Adrenal gland (tissue), 5 donors: Measurements from ENCODE around the gene RFPL1.

Source experiments
- CTCF ChIP-seq, 6 experiments: fragments of 450-650 bp in 4 of 6; fragments of 200-600 bp in 2 of 6; sonication (generic) in 1 of 6; IDR thresholded peaks; 1 replicate in 5 of 6; 2 replicates in 1 of 6; pipeline versions ENCODE4 v1.5.1 to v1.8.0; 2016 to 2021; ENCODE audit warnings: antibody characterized with exemption in 6 of 6, mild to moderate bottlenecking in 2 of 6, moderate library complexity in 1 of 6
- POLR2A ChIP-seq, 2 donors: fragments of 450-650 bp; IDR thresholded peaks; one replicate each; pipeline ENCODE4 v1.6.1; 2017; ENCODE audit warnings: antibody characterized with exemption in 2 of 2, mild to moderate bottlenecking in 2 of 2, moderate library complexity in 1 of 2
- donor health status: DM: no; HTN: no; CAD: no.

GRCh38 chr22:29487426-29487986 is 49.1 kb downstream of the RFPL1 start:
- TF ChIP-seq CTCF (IDR thresholded peaks at IDR 0.05) (no peak), POLR2A (IDR thresholded peaks at IDR 0.05) (no peak)
